ENCODE measurements around the gene VHLL. TPM values are rescaled to one million over a fixed set of nuclear protein-coding genes. Genes with fewer than 3 reads are reported as not detected.

VHLL gene
- total RNA-seq, 1 experiment from 2014 or later = not detected

- no peak for TF ChIP-seq ZNF138 (CRISPR knock-in tag; conservative IDR thresholded peaks at IDR 0.05)
- no peak for TF ChIP-seq SP1 (CRISPR knock-in tag; conservative IDR thresholded peaks at IDR 0.05)
- no peak for TF ChIP-seq RELA (CRISPR knock-in tag; IDR thresholded peaks at IDR 0.05; ENCODE audit: borderline replicate concordance)
- TF ChIP-seq GABPB1 (CRISPR knock-in tag; IDR thresholded peaks at IDR 0.05) = no peak
- TF ChIP-seq ZBTB21 (CRISPR knock-in tag; IDR thresholded peaks at IDR 0.05; ENCODE audit: borderline replicate concordance) = no peak
- no peak for TF ChIP-seq JAZF1 (CRISPR knock-in tag; IDR thresholded peaks at IDR 0.05)
- no peak for TF ChIP-seq ZNF121 (CRISPR knock-in tag; IDR thresholded peaks at IDR 0.05)
- no peak for TF ChIP-seq ZNF423 (CRISPR knock-in tag; IDR thresholded peaks at IDR 0.05)
- no peak for TF ChIP-seq FOXP1 (CRISPR knock-in tag; IDR thresholded peaks at IDR 0.05; ENCODE audit: borderline replicate concordance)
- no peak for TF ChIP-seq PREB (CRISPR knock-in tag; IDR thresholded peaks at IDR 0.05; ENCODE audit: borderline replicate concordance)
- TF ChIP-seq ATF1 (CRISPR knock-in tag; IDR thresholded peaks at IDR 0.05) = no peak
- no peak for TF ChIP-seq ATF3 (CRISPR knock-in tag; conservative IDR thresholded peaks at IDR 0.05)
- TF ChIP-seq SMAD3 (CRISPR knock-in tag; IDR thresholded peaks at IDR 0.05; ENCODE audit: borderline replicate concordance) = no peak
- no peak for TF ChIP-seq GRHL2 (CRISPR knock-in tag; IDR thresholded peaks at IDR 0.05; ENCODE audit: insufficient replicate concordance, severe bottlenecking)
- POLR2A ChIA-PET = interaction anchor here (1.0 kb wide), 1 partner anchor 307 kb away, joined by 3 read pairs; no protein-coding TSS in a partner anchor
- H3K4me1 Mint-ChIP-seq = peaks cover 20% of the 10 kb centered on the region
- CTCF ChIA-PET = interaction anchor here (0.8 to 5.1 kb wide), 4 partner anchors 10 to 109 kb away, joined by 3 to 84 read pairs (median 6); no protein-coding TSS in a partner anchor
- peaks cover 4% of the 10 kb centered on the region for H3K27me3 Mint-ChIP-seq (ENCODE audit: low read depth)
- no peak overlapping the region for H3K4me3 Mint-ChIP-seq
- no peak for DNase-seq (ENCODE audit: low spot score)
- H3K27ac Mint-ChIP-seq = peak overlapping the region; percentile 23; the same call in 1 of the 2 replicates
- no peak for ATAC-seq
- H3K36me3 Mint-ChIP-seq = peaks cover 47% of the 10 kb centered on the region
- H3K9me3 Mint-ChIP-seq = no peaks in the 10 kb centered on the region
Measured at GRCh38 chr1:156249593-156249992, 49.5 kb downstream of the VHLL start.

Other genes starting within 250 kb of the VHLL start
- gene UBQLN4, start 245.5 kb downstream of the VHLL start, total RNA-seq (2021) = 35.0 to 37.3 TPM (median 36.3 TPM) in 3 replicates
- 62.4 to 75.7 TPM (median 73.8 TPM) in 3 replicates for gene LAMTOR2, start 244.5 kb downstream of the VHLL start, total RNA-seq (2021)
- gene RAB25, start 238.1 kb downstream of the VHLL start, total RNA-seq (2021) = 61.9 to 82.8 TPM (median 82.5 TPM) in 3 replicates
- 66.3 to 79.1 TPM (median 70.6 TPM) in 3 replicates for gene MEX3A, start 216.8 kb downstream of the VHLL start, total RNA-seq (2021)
- 40.7 to 68.8 TPM (median 46.2 TPM) in 3 replicates for gene LMNA, start 184.6 kb downstream of the VHLL start, total RNA-seq (2021)
- gene SEMA4A, start 145.7 kb downstream of the VHLL start, total RNA-seq (2021) = 6.9 to 12.4 TPM (median 8.7 TPM) in 3 replicates
- gene SLC25A44, start 105.2 kb downstream of the VHLL start, total RNA-seq (2021) = 17.9 to 29.1 TPM (median 19.7 TPM) in 3 replicates
- 112 to 129 TPM (median 115 TPM) in 3 replicates for gene PMF1, start 86.3 kb downstream of the VHLL start, total RNA-seq (2021)
- 2.3 to 3.8 TPM (median 2.6 TPM) in 3 replicates for gene BGLAP, start 57.1 kb downstream of the VHLL start, total RNA-seq (2021)
- gene PAQR6, start 51.3 kb downstream of the VHLL start, total RNA-seq (2021) = 5.9 to 7.9 TPM (median 6.5 TPM) in 3 replicates
- gene SMG5, start 16.5 kb downstream of the VHLL start, total RNA-seq (2021) = 87.7 to 109 TPM (median 91.1 TPM) in 3 replicates
- gene TMEM79, start 15.0 kb downstream of the VHLL start, total RNA-seq (2021) = 2.2 to 2.7 TPM (median 2.4 TPM) in 3 replicates
- gene GLMP, start 3.6 kb downstream of the VHLL start, total RNA-seq (2021) = 53.7 to 60.3 TPM (median 58.7 TPM) in 3 replicates
- 411 to 479 TPM (median 429 TPM) in 3 replicates for gene CCT3, start 39.0 kb upstream of the VHLL start, total RNA-seq (2021)
- 1.8 to 2.7 TPM (median 2.2 TPM) in 3 replicates for gene TSACC, start 39.2 kb upstream of the VHLL start, total RNA-seq (2021)
- gene RHBG, start 69.9 kb upstream of the VHLL start, total RNA-seq (2021) = 1.7 to 2.3 TPM (median 1.9 TPM) in 3 replicates
- gene MEF2D, start 201.5 kb upstream of the VHLL start, total RNA-seq (2021) = 20.6 to 24.1 TPM (median 24.0 TPM) in 3 replicates

All from WTC11 (cell line).